ENCODE results near the gene SORCS2.

Gene SORCS2

GRCh38 chr4:7398788-7399439 lies 206.6 kb downstream of the SORCS2 start:
- DNase-seq = no peak

GRCh38 chr4:7399440-7400234 lies 207.3 kb downstream of the SORCS2 start:
- DNase-seq = no peak

GRCh38 chr4:7400671-7401298 lies 208.4 kb downstream of the SORCS2 start:
- DNase-seq = no peak

- DNase-seq = no peak
Measured at GRCh38 chr4:7402526-7402925, 210.2 kb downstream of the SORCS2 start.

- no peak for DNase-seq
Measured at GRCh38 chr4:7403001-7403400, 210.7 kb downstream of the SORCS2 start.

GRCh38 chr4:7408166-7408565 lies 215.8 kb downstream of the SORCS2 start:
- DNase-seq = no peak

GRCh38 chr4:7410446-7410845 lies 218.1 kb downstream of the SORCS2 start:
- DNase-seq = no peak

GRCh38 chr4:7411491-7411890 lies 219.2 kb downstream of the SORCS2 start:
- no peak for DNase-seq

GRCh38 chr4:7411896-7412553 lies 219.7 kb downstream of the SORCS2 start:
- DNase-seq = no peak

GRCh38 chr4:7412554-7412912 lies 220.2 kb downstream of the SORCS2 start:
- DNase-seq = no peak

GRCh38 chr4:7414046-7414445 lies 221.7 kb downstream of the SORCS2 start:
- no peak for DNase-seq

- DNase-seq = no peak
Measured at GRCh38 chr4:7414736-7415510, 222.6 kb downstream of the SORCS2 start.

GRCh38 chr4:7415927-7416686 lies 223.8 kb downstream of the SORCS2 start:
- no peak for DNase-seq

GRCh38 chr4:7416745-7417432 lies 224.6 kb downstream of the SORCS2 start:
- DNase-seq = no peak

GRCh38 chr4:7417639-7418038 lies 225.3 kb downstream of the SORCS2 start:
- no peak for DNase-seq

- DNase-seq = no peak
Measured at GRCh38 chr4:7418131-7418943, 226.0 kb downstream of the SORCS2 start.

- DNase-seq = no peak
Measured at GRCh38 chr4:7419961-7420660, 227.8 kb downstream of the SORCS2 start.

- no peak for DNase-seq
Measured at GRCh38 chr4:7420661-7421040, 228.3 kb downstream of the SORCS2 start.

GRCh38 chr4:7421356-7422150 lies 229.2 kb downstream of the SORCS2 start:
- DNase-seq = no peak
